22Rv1 (cell line): ENCODE data around the gene STRBP.

Experiments
- H3K27ac ChIP-seq: fragments of 450-650 bp; 2 replicates; pipeline ENCODE4 v1.5.1; 2017
- ZFX ChIP-seq: fragments of 450-650 bp; IDR thresholded peaks from 2 replicates; pipeline ENCODE4 v1.6.1; 2017; ENCODE audit warnings: antibody characterized with exemption, borderline replicate concordance
- TF ChIP-seq, protein P1 (sequence below): fragments of 450-650 bp; IDR thresholded peaks from 2 replicates; pipeline ENCODE4 v1.5.1; 2017; ENCODE audit warnings: mild to moderate bottlenecking

The STRBP gene

DNA sequence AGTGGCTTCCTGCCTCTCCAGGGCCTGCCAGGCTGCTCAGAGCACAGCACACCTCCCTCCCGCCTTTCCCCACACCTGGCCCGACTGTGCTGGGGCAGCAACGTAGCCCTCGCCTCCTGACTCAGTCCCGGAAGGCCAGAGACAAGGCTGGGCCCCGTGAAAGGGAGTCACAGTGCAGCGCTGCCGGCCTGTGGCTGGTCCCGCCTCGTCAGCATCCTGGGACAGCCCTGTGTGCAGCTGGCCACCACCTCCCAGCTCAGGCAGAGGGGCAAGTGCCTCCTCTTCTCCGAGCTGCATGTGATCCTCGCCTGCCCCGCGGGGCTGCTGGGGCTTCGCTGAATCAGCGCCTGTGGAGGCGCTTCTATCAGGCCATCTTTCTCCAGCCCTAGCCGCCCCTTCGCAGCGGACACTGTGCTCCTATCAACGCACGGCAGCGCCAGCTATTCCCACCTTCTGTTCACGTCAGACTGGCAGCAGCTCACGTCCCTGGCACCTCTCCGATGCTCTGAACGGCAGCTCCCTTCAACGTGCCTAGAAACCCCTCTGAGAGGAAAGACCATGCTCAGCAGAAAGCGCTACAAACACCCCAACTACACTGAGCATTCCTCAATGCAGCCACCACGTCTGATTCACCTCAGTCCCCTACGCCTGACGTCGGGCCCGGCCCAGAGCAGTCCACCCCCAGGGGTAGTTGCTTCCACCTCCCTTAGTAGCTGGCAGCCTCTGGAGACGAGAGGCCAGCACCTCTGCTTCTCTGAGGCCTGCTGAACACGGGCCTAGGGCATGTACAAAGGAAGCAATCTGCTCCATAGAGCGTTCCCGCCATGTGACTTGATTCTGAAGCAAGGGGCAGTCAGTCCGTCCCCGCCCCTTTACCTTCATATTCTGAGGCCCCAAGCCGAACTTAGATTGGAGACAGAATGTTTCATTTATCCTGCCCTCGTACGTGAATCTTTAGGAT, 156.1 kb downstream of the STRBP start:
- TF ChIP-seq, protein P1, sequence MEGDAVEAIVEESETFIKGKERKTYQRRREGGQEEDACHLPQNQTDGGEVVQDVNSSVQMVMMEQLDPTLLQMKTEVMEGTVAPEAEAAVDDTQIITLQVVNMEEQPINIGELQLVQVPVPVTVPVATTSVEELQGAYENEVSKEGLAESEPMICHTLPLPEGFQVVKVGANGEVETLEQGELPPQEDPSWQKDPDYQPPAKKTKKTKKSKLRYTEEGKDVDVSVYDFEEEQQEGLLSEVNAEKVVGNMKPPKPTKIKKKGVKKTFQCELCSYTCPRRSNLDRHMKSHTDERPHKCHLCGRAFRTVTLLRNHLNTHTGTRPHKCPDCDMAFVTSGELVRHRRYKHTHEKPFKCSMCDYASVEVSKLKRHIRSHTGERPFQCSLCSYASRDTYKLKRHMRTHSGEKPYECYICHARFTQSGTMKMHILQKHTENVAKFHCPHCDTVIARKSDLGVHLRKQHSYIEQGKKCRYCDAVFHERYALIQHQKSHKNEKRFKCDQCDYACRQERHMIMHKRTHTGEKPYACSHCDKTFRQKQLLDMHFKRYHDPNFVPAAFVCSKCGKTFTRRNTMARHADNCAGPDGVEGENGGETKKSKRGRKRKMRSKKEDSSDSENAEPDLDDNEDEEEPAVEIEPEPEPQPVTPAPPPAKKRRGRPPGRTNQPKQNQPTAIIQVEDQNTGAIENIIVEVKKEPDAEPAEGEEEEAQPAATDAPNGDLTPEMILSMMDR = no peak
- TF ChIP-seq ZFX = no peak
- H3K27ac ChIP-seq = no peak overlapping the region

DNA sequence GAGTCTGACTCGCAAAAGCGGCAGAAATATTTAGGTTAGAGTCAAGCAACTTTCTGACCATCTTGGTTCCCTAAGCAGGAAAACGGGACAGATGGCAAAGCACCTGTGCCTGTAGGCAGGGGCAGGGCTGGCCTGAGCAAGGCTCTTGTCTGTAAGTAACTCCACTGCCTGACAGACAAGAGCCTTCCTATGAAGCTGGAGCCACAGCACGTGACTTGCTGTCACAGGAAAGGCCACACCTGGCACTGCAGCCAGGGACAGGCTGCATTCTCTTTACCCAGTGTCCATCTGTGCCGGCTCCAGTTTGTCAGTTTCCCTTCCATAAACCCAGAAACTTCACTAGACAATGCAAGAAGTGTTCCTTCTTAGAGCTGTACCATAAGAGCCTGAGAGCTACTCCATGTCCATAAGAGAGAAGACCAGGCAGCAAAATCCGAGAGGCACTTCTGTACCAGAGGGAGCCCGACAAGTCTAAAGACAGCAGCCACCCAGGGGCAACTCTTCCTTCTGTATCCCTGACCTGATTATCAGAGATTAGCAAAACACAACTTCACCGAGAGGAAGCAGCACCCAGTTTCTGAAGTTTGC, 156.9 kb downstream of the STRBP start:
- 0 out of 2 replicates have a peak overlapping the region, but pooled peaks have one; percentile 12 for H3K27ac ChIP-seq
- no peak for TF ChIP-seq ZFX
- TF ChIP-seq, protein P1 = no peak

DNA sequence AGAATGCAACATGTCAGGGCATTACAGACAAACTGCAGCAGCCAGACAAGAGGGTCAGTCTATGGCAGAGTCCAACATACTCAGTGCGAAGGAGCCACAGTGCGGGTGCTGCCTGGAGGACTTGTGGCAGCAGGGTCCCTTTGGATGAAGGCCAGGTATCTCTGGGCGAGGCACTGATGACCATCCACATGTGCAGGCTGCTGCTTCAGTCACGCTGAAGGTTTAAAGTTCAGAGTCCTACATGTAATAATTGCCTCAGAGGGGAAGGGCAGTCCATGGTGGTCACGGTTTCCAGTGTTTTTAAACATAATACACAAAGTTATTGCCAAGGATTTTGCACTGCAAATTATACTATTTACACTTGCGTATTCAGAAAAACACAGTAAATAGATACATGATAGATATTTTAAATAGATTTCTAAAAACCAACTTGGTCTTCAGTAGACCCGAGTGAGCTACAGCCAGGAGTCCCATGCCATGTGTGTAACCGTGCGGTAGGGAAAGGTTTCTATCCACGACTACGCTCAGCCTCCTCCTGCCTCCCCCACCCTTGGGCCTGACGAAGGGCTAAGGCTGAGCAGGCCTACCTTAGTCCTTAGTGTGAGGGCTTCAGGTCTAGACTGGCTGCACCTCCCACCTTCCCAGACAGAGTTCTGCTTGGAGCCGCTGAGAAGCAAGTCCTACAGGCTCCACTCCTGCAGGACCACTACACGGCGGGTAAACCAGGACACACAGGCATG, 158.7 kb downstream of the STRBP start:
- no peak overlapping the region for H3K27ac ChIP-seq
- TF ChIP-seq ZFX = no peak
- TF ChIP-seq, protein P1 = no peak

DNA sequence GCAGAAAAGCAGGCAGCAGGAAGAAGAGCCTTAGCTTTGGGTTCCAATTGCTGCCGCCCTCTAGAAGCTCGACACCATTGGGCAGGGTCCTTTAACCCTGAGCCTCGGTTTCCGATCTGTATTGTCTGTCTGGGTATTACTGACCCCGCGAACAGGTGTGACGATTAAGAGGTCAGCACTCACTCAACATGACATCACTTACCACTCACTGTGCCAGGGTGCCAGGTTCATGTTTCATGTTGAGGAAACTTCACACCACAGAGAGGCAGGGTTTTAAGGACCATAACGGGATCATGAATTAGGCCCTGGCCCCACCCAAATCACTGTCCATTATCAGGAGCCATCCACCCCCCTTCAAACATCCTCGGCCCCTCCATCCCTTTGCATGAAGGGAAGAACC, 159.4 kb downstream of the STRBP start:
- TF ChIP-seq, protein P1 = no peak
- TF ChIP-seq ZFX = no peak
- no peak overlapping the region for H3K27ac ChIP-seq

DNA sequence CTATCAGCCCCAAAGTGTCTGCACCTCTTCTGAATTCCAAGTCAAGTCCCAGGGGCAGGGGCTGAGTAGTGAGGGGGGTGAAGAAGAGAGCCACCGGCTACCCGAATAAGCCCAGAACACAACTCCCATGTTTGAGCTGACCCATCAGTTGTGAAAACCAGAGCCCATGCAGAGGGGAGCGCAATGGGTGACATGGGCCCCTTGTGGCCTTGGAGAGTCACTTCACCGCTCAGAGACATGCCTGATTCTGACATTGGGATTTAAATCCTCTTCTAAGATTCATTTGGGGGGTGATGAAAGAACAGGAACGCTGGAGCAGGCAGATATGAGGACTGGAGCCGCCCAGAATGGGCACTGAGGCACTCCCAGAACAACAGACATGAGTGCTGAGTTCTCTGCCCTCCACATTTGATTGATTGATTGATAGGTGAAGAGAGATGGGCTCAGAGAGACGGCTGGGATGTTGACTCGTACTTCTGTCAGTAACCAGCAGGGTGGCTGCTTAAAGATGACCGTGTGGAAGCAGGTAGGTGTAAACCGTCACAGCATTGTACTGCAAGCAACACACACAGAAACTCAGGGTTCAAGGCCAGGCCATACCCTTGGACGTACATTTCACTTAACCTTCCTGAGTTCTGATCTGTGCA, 160.6 kb downstream of the STRBP start:
- no peak overlapping the region for H3K27ac ChIP-seq
- TF ChIP-seq ZFX = no peak
- TF ChIP-seq, protein P1 = no peak

DNA sequence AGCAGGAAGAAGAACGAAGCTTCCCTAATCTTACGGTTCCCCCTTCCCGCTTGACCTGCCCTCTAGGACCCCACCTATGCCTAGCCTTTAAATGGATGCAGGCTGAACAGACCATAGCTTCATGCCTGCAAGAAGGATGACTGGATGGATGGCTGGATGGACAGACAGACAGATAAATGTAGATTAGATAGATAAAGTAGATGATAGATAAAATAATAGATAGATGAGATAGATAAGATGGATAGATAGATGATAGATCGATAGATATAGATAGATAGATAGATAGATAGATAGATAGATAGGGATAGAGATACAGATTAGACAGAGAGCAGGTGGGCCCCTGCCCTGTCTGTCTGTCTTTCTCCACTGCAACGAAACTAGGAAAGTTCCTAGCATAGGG, 162.9 kb downstream of the STRBP start:
- no peak overlapping the region for H3K27ac ChIP-seq
- no peak for TF ChIP-seq ZFX
- TF ChIP-seq, protein P1 = no peak
